Neural cell (in vitro differentiated cells): ENCODE data around the gene SENP8. TPM values are rescaled to one million over a fixed set of nuclear protein-coding genes. Genes with fewer than 3 reads are reported as not detected.

Experiments
- H2AFZ ChIP-seq: fragments of 200-600, 300-800 bp; sonication (generic), shearing (Covaris generic); 2 replicates; pipeline ENCODE4 v1.6.0; 2014; ENCODE audit warnings: low read depth, mild to moderate bottlenecking, antibody characterized with exemption, low read length, moderate library complexity
- H3F3A ChIP-seq: fragments of 200-600 bp; shearing (Covaris generic); 2 replicates; pipeline ENCODE4 v1.6.1; 2016; ENCODE audit warnings: mild to moderate bottlenecking, moderate library complexity, mixed read lengths, antibody characterized with exemption, low read length; ENCODE audit not compliant: insufficient read depth, poor library complexity, severe bottlenecking
- H3K27ac ChIP-seq: fragments of 200-600, 300-800 bp; sonication (generic), shearing (Covaris generic); 2 replicates; pipeline ENCODE4 v1.5.1; 2014; ENCODE audit warnings: mild to moderate bottlenecking, low read length, moderate library complexity
- H3K27me3 ChIP-seq: fragments of 300-800, 200-600 bp; sonication (generic), shearing (Covaris generic); 2 replicates; pipeline ENCODE4 v1.6.0; 2014; ENCODE audit warnings: mild to moderate bottlenecking, low read depth, low read length, moderate library complexity; ENCODE audit not compliant: insufficient read depth
- H3K36me3 ChIP-seq: fragments of 300-800, 200-600 bp; sonication (generic), shearing (Covaris generic); 2 replicates; pipeline ENCODE4 v1.5.1; 2014; ENCODE audit warnings: mild to moderate bottlenecking, antibody characterized with exemption, low read length, moderate library complexity; ENCODE audit not compliant: insufficient read depth
- H3K4me2 ChIP-seq: fragments of 300-800, 200-600 bp; sonication (generic), shearing (Covaris generic); 2 replicates; pipeline ENCODE4 v1.6.0; 2014; ENCODE audit warnings: mild to moderate bottlenecking, low read length
- H3K4me3 ChIP-seq: fragments of 300-800, 200-600 bp; sonication (generic), shearing (Covaris generic); 2 replicates; pipeline ENCODE4 v1.5.1; 2014; ENCODE audit warnings: mild to moderate bottlenecking, low read length, moderate library complexity
- H3K79me2 ChIP-seq: fragments of 200-600 bp; shearing (Covaris generic); replicated peaks from 2 replicates; pipeline ENCODE4 v1.6.0; 2014; ENCODE audit warnings: mild to moderate bottlenecking, low read length, moderate library complexity; ENCODE audit not compliant: insufficient read depth
- H3K9ac ChIP-seq: fragments of 300-800, 200-600 bp; sonication (generic), shearing (Covaris generic); 2 replicates; pipeline ENCODE4 v1.6.1; 2016; ENCODE audit warnings: mild to moderate bottlenecking, low read length, mixed read lengths
- H3K9me2 ChIP-seq: fragments of 200-600 bp; shearing (Covaris generic); 2 replicates; pipeline ENCODE4 v1.6.1; 2016; ENCODE audit warnings: mild to moderate bottlenecking, low read length, mixed read lengths; ENCODE audit not compliant: insufficient read depth
- H3K9me3 ChIP-seq: fragments of 200-600, 300-800 bp; sonication (generic), shearing (Covaris generic); 2 replicates; pipeline ENCODE4 v1.6.1; 2016; ENCODE audit warnings: mild to moderate bottlenecking, mixed run types, low read length, moderate library complexity, mixed read lengths
- H4K20me1 ChIP-seq: fragments of 200-600 bp; shearing (Covaris generic); 2 replicates; pipeline ENCODE4 v1.6.1; 2016; ENCODE audit warnings: mild to moderate bottlenecking, mixed run types; ENCODE audit not compliant: insufficient read depth
- EP300 ChIP-seq: fragments of 450-650 bp; conservative IDR thresholded peaks from 2 replicates; pipeline ENCODE4 v1.6.1; 2014; ENCODE audit warnings: antibody characterized with exemption, mild to moderate bottlenecking, moderate library complexity; ENCODE audit not compliant: poor library complexity, severe bottlenecking
- EZH2 ChIP-seq: fragments of 200-600, 300-800 bp; shearing (Covaris generic), sonication (generic); IDR thresholded peaks from 2 replicates; pipeline ENCODE4 v1.6.1; 2014; ENCODE audit warnings: antibody characterized with exemption, low read length, borderline replicate concordance, mild to moderate bottlenecking; ENCODE audit not compliant: insufficient read depth, poor library complexity, severe bottlenecking
- MXI1 ChIP-seq: fragments of 450-650 bp; conservative IDR thresholded peaks from 2 replicates; pipeline ENCODE4 v1.6.1; 2014; ENCODE audit warnings: antibody characterized with exemption, mild to moderate bottlenecking; ENCODE audit not compliant: poor library complexity, severe bottlenecking
- POLR2AphosphoS5 ChIP-seq: IDR thresholded peaks from 2 replicates; pipeline ENCODE4 v1.6.1; 2012
- RAD21 ChIP-seq: fragments of 450-650 bp; conservative IDR thresholded peaks from 2 replicates; pipeline ENCODE4 v1.6.1; 2014; ENCODE audit warnings: antibody characterized with exemption, mild to moderate bottlenecking, moderate library complexity
- REST ChIP-seq: IDR thresholded peaks from 2 replicates; pipeline ENCODE4 v1.6.1; 2012; ENCODE audit warnings: borderline replicate concordance
- SMC3 ChIP-seq: fragments of 450-650 bp; conservative IDR thresholded peaks from 2 replicates; pipeline ENCODE4 v1.6.1; 2014; ENCODE audit warnings: antibody characterized with exemption, mild to moderate bottlenecking, moderate library complexity; ENCODE audit not compliant: poor library complexity
- TAF1 ChIP-seq: IDR thresholded peaks from 2 replicates; pipeline ENCODE4 v1.6.1; 2012; ENCODE audit warnings: low read depth
- polyA plus RNA-seq: library from polyadenylated mRNA; depleted of rRNA; stranded (reverse); fragments of >200 nt; gene quantifications from 2 replicates; pipeline ENCODE4 v1.2.3, GENCODE V29; 2014
- TF ChIP-seq, protein P1 (sequence below): fragments of 450-650 bp; IDR thresholded peaks from 2 replicates; pipeline ENCODE4 v1.5.1; 2014; ENCODE audit warnings: antibody characterized with exemption, mild to moderate bottlenecking, moderate library complexity; ENCODE audit not compliant: poor library complexity, severe bottlenecking

The SENP8 gene
- polyA plus RNA-seq, 1 donor from 2014 or later: 3.2 TPM

DNA sequence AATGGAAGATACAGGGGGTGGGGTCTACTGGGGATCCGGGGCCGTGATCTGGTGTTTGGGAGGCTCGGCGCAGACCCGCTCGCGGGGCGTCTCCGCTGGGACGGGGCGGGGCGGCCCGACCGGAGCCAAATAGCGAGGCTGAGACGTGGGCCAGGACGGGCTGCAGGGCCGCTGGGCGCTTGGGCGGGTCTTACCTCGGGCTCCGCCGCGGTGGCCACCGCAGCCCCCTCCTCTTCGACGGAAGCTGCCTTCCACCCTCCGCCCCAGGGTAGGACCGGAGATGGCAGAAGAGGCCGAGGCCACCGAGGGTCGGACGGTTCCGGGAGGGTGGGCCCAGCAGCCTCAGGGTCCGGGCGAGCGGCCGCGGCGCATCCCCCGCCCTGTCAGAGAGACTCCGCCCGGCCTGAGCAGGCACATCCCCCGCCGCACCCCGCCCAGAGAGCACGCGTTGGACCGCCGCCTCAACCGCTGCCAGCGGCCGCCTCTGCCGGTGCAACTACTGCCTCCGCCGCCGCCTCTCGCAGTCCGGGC, 652 bp upstream of the SENP8 start:
- H3K4me2 ChIP-seq: peak overlapping the region; percentile 86
- TF ChIP-seq POLR2AphosphoS5: no peak
- TF ChIP-seq RAD21: peak; percentile 24
- H2AFZ ChIP-seq: peak overlapping the region; percentile 78
- peak overlapping the region; percentile 81 for H3K27ac ChIP-seq
- H3K9me2 ChIP-seq: no peaks in the 10 kb centered on the region
- peaks cover 37% of the 10 kb centered on the region for H3K79me2 ChIP-seq
- H3F3A ChIP-seq: no peaks in the 10 kb centered on the region
- peak overlapping the region; percentile 89 for H3K9ac ChIP-seq
- H3K27me3 ChIP-seq: no peaks in the 10 kb centered on the region
- H3K9me3 ChIP-seq: no peaks in the 10 kb centered on the region
- H4K20me1 ChIP-seq: peaks cover 3% of the 10 kb centered on the region
- H3K36me3 ChIP-seq: no peaks in the 10 kb centered on the region
- H3K4me3 ChIP-seq: peak overlapping the region; percentile 92

DNA sequence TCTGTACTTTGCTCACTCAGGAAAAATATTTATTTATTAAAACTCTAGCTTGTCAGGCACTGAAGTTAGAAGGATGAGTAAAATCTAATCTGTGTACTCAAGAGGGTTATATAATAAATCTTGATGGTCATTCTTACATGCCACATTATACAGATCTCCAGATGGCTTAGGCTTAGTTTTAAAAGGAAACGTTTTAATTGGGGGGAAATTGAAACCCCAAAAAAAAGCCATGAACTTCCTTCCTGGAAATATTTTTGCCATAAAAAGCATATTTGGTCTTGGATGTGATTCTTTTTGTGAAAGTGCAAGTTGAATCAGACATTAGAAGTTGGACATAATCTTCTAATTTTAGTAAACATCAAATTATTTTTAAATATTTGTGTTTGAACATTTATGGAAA, 6.0 kb downstream of the SENP8 start:
- Histone ChIP-seq H3K36me3 (no peaks in the 10 kb centered on the region), H4K20me1 (no peaks in the 10 kb centered on the region), H3K27ac (no peak overlapping the region), H3K9ac (no peak overlapping the region), H2AFZ (no peak overlapping the region), H3K79me2 (no peaks in the 10 kb centered on the region), H3F3A (no peaks in the 10 kb centered on the region), H3K4me3 (no peak overlapping the region), H3K9me2 (no peaks in the 10 kb centered on the region), H3K4me2 (no peak overlapping the region), H3K27me3 (no peaks in the 10 kb centered on the region), H3K9me3 (no peaks in the 10 kb centered on the region)
- TF ChIP-seq RAD21 (no peak), SMC3 (no peak), REST (no peak), EP300 (no peak)

DNA sequence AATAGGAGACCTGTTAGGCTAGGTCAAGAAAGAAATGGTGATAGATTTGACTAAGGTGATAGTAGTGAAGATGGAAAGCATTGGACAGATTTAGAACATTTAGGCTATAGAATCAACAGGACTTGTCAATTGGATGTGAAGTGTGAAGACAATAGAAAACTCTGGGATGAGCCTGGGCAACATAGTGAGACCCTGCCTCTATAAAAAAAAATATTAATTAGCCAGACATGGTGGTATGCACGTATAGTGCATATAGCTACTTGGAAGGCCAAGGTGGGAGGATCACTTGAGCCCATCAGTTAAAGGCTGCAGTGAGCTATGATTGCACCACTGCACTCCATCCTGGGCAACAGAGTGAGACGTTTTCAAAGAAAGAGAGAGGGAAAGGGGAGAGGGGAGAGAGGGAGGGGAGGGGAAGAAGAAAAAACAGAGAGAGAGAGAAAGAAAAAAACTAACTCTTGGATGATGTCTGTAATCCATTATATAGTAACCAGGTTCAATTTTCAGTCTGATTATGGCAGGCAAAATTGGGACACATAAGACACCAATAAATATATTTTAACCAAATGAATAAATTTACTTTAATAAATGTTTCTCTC, 9.6 kb downstream of the SENP8 start:
- H3K9ac ChIP-seq: no peak overlapping the region
- no peaks in the 10 kb centered on the region for H3K9me3 ChIP-seq
- H3K4me2 ChIP-seq: no peak overlapping the region
- H2AFZ ChIP-seq: no peak overlapping the region
- H3F3A ChIP-seq: no peaks in the 10 kb centered on the region
- H3K36me3 ChIP-seq: no peaks in the 10 kb centered on the region
- H3K27ac ChIP-seq: no peak overlapping the region
- no peaks in the 10 kb centered on the region for H4K20me1 ChIP-seq
- no peaks in the 10 kb centered on the region for H3K79me2 ChIP-seq
- H3K27me3 ChIP-seq: no peaks in the 10 kb centered on the region
- H3K4me3 ChIP-seq: no peak overlapping the region
- H3K9me2 ChIP-seq: no peaks in the 10 kb centered on the region
- no peak for TF ChIP-seq POLR2AphosphoS5
- no peak for TF ChIP-seq TAF1
- TF ChIP-seq REST: no peak
- no peak for TF ChIP-seq EP300
- no peak for TF ChIP-seq MXI1
- TF ChIP-seq, protein P1, sequence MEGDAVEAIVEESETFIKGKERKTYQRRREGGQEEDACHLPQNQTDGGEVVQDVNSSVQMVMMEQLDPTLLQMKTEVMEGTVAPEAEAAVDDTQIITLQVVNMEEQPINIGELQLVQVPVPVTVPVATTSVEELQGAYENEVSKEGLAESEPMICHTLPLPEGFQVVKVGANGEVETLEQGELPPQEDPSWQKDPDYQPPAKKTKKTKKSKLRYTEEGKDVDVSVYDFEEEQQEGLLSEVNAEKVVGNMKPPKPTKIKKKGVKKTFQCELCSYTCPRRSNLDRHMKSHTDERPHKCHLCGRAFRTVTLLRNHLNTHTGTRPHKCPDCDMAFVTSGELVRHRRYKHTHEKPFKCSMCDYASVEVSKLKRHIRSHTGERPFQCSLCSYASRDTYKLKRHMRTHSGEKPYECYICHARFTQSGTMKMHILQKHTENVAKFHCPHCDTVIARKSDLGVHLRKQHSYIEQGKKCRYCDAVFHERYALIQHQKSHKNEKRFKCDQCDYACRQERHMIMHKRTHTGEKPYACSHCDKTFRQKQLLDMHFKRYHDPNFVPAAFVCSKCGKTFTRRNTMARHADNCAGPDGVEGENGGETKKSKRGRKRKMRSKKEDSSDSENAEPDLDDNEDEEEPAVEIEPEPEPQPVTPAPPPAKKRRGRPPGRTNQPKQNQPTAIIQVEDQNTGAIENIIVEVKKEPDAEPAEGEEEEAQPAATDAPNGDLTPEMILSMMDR: no peak
- no peak for TF ChIP-seq RAD21
- no peak for TF ChIP-seq EZH2
